NCI-H187 (cell line): ENCODE data around the gene AGBL1.
A peak's percentile ranks its signal among the peaks of the same experiment; 100 is the strongest.
"Not testable (repeated sequence)": the region's sequence is repeated elsewhere in the genome, so short reads cannot be mapped to it uniquely, and the experiment has no call there.

Source experiments
- DNase-seq, 2 experiments: peaks; one replicate each; lab custom pipeline; 2025; lab: John Stamatoyannopoulos, UW

AGBL1 gene

GRCh38 chr15:86872782-86873181, 793.1 kb downstream of the AGBL1 start:
- DNase-seq, result no peak

- no peak for DNase-seq
These were observed 795.4 kb downstream of the AGBL1 start for GRCh38 chr15:86875067-86875466.

DNA sequence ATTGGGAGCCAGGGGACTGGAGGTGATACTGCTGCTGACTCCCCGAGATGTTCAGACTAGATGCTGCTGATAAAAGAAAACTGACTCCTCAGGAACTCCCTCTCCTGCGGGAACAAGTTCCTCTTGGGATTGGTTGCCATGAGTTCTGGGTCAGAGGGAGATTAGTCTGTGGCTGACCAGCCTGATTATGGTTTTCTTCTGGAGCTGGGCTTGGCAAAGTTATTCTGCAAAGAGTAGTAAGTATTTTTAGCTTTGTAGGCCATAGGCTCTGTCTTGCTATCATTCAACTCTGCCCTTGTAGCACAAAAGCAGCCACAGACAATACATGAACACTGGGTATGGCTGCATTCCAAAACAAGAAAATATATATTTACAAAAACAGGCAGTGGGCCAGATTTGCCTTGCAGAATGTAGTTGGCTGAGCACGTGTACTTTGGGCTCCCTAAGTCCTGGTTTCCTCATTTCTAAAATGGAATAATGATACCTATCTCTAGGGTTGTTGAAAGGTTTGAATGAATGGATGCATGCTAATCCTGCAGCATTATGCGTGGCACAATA, 796.8 kb downstream of the AGBL1 start:
- DNase-seq, result no peak

DNA sequence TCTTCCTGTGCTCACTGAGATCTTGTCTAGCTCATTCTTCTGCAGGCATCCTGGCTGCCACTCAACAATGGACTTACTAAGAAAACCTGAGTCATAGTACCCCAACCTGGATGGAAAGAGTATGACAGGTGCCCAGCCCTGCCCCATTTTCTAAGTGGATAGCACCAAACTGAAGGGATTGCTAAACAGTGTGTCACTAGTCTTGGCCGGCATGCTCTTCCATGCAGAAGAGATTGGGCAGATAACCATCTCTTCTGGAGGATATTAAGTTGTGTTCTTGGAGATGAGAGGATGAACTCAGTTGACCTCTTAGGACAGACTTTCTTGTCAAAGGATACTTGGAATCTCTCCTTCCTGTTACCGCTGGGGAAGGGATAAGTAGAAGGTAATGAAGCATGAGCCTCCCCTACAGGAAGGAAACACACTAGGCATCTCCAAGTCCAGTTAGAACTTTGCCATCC, 797.5 kb downstream of the AGBL1 start:
- no peak for DNase-seq

GRCh38 chr15:86878844-86879243, 799.2 kb downstream of the AGBL1 start:
- not testable (repeated sequence) for DNase-seq

DNA sequence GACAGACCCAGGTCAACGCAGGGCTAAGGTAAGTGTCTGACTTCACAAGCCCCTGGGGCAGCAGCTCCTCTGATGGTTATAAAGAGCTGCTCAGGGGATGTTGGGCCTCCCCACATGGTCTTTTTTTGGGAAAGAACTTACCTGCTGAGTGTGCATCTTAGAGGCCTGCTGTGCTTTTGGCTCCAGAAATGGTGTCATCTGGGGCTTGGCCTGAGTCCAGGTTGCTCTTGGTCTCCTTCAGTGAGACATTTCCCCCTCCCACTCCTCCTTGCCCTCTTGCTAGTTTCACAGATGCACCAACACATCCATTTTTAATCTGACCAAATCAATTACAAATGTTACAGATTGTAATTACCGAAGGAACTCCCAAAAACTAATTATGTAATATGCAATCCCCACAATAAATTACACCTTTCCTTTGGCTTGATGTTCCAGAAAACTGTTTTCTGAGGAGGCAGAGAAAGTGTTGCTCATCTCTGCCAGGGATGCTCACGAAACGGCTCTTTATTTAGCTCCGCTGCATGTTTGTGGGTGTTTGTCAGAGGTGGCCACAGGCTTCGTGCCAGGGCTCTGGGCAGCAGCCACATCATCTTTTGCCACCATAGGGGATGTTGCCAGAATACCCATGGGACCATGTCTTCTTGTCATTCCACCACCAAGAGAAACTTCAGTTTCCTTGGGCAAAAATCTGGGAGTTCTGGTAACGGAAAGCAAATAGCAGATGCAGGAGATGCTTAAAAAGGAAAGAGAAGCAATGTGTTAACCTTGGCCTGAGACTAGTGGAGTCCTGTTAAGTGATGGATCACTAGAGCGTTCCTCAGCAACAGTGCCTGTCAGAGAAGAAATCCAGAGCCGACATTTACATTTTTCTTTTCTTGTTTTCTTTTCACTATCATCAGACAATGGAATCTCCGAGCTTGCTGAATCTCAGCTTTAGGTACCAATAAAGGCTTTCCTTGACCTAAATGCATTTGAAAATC, 799.9 kb downstream of the AGBL1 start:
- DNase-seq, result no peak

- DNase-seq, result no peak
These were observed 805.9 kb downstream of the AGBL1 start for GRCh38 chr15:86885616-86886015.

- peak; percentile 3 to 21 for DNase-seq
These were observed 813.2 kb downstream of the AGBL1 start for GRCh38 chr15:86892774-86893449.

GRCh38 chr15:86894269-86894668, 814.6 kb downstream of the AGBL1 start:
- no peak for DNase-seq

DNA sequence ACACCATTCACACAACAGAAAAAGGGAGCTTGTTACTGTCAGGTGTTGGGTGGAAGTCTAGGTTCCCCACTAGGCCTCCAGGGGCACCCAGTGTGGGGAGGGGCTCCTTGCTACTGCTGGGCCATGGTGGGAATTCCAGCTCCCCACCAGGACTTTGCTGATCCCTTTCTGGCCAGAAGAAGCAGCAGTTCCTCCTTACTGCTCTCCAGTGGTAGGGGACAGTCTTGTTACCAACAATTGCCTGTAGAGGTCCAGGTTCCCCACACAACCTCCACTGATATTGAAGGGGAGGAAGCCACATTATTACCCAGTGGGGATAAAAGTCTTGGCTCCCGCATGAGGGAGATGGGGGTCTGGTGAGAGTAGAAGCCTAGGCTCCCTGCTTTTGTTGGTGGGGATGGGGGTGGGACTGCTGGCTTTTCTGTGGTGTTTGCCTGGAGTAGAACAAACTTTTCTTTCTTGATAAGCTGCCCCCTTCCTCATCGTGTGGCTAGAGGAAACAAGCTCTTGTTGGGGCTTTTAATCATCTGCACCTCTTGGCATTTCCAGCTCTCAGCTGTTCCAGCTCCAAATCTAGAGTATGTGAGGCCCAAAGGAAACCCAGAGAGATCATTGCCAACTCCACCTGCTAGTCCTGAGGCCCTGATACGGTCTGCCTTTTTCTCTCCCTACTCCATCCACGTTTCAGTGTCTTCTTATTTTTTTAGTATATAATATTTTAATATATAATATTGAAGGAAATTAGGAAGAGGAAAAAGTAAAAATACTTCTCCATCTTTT, 824.2 kb downstream of the AGBL1 start:
- DNase-seq, result no peak

DNA sequence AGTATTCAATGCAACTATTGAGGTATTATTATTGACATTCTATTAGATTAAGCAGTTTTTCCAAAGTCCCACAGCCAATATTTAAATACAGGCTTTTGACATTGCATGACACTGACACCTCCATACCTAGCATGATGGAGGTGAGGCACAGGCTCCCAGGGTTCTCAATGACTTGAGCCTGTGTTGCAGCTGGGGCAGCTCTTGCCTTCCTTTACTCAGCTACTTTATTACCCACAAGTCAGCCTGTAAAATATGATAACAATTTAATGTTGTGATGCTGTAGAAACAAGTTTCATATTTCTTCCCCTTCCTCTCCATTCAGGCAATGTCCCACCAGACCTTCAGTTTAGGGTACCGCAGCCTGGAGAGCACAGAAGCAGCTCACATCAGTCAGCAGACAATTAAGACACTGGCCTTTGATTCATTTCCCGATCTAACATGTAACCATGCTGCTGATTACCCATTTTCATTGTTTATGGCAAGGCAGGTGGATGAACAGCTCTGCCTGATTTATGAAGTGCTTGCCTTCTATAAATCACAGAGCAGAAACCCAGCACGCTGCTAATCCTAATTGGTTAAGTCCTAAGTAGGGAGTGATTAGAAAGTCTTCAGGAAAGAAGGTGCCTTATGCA, 826.1 kb downstream of the AGBL1 start:
- DNase-seq, result no peak

DNA sequence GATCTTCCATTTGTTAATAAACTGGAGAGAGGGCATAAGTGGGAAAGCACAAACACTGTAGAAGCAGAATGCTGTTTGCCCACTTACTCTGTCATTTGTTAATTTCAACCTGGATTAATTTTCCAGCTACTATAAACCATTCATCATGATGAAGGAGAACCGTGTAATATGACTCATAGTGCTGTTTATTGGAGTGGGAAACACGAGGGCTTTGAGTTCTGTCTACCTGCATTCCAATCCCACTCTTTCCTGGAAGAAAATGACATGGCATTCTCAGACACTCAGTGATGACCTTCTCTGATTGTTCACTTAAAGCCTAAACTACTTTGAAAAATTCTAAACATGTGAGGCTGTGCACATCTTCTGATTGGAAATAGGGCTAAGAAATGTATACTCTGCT, 826.7 kb downstream of the AGBL1 start:
- no peak for DNase-seq

DNA sequence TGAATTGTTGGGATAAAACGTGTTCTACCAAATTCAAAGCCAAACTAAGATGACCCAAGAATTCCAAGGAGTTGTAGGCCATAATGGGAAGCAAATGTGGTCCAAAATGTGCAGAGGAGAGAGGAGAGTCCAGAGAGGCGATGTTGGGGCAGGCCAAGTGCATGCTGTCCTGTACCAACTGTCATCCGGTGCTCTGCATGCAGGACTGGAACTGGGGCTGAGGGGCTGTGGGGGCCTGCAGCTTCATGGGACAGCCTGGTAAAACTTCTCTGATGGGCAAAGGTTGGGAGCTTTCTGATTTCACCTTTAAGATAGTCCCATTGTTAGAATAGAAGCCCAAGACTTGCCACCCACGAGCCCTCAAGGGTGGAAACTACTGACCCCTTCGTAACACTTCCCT, 831.4 kb downstream of the AGBL1 start:
- DNase-seq, result no peak

- no peak for DNase-seq
These were observed 833.0 kb downstream of the AGBL1 start for GRCh38 chr15:86912661-86913060.

DNA sequence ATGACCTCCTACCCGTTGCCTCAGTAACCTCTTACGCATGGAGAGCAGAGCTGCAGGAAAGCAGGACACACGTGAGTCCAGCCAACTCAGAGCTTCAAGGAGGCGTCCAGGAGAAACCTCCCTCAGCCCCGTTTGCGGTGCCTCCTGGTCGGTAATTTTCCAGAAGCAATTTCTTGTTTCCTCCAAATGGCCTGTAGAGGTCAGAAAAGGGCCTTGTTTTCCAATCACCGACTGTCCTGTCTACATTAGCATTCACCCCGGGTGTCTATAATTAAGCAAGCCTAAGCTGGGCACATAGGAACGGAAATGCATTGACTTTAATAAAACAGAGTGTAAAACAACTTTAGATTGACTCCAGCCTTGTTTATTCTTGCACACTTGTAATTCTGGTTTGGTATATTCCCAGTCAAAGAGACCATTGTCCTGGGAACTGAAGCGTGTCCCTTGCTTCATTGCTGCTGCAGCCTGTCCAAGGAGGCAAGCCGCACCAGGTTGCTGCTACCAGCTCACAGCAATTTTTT, 836.2 kb downstream of the AGBL1 start:
- no peak for DNase-seq

GRCh38 chr15:86916671-86917360, 837.1 kb downstream of the AGBL1 start:
- no peak for DNase-seq

- DNase-seq, result no peak
These were observed 837.6 kb downstream of the AGBL1 start for GRCh38 chr15:86917361-86917671.

GRCh38 chr15:86919581-86919980, 839.9 kb downstream of the AGBL1 start:
- DNase-seq, result no peak

DNA sequence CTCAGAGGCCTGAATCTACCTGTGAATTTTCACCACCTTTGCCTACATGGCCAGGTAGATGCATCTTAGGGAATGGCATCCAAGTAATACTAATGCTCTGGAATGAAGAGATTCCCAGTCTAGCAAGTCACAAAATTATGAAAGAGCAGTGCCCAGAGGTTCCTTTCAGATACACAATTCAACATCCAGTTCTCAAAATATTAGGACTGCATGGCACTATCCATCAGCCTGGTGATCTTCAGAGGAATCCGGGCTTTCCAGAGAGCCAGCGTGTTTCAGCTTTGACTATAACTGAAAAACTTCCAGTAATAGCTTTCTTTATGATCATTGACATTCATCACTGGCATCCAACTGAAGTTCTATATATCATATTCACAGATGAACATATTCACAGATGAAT, 849.8 kb downstream of the AGBL1 start:
- DNase-seq, result no peak

- no peak for DNase-seq
These were observed 852.8 kb downstream of the AGBL1 start for GRCh38 chr15:86932456-86932855.

DNA sequence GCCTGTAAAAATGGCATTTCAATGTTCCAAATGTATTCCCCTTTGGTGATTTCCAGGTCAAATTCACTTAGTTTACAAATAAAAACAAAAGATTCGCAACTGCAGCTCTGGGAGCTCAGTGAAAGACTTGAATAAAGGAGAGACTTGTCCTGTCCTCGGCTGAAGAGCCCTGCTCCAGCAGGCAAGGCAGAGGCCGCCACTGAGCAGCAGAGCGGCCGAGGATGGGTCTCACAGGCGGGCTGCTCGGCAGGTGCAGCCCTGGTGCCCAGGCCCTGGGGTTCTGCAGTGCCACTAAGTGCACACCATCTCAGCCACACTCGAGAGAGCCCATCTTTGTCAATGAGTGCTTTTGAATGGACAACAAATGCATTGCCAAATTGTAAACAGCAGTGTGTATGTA, 856.2 kb downstream of the AGBL1 start:
- no peak for DNase-seq
